K562 (cell line): ENCODE measurements around the gene CELSR2. TPM values are rescaled to one million over a fixed set of nuclear protein-coding genes. Genes with fewer than 3 reads are reported as not detected.

ENCODE experiments used
- ESRRA ChIP-seq: fragments of 450-650 bp; IDR thresholded peaks from 2 replicates; pipeline ENCODE4 v1.6.1; 2014; ENCODE audit warnings: low read depth, mild to moderate bottlenecking, moderate library complexity, borderline replicate concordance
- ETV5 ChIP-seq: sonication (generic); formaldehyde crosslinking; IDR thresholded peaks from 2 replicates; pipeline ENCODE4 v1.4.0; 2020; ENCODE audit warnings: low read depth, mild to moderate bottlenecking, missing genetic modification reagents
- KDM4B ChIP-seq, 2 experiments: fragments of 450-650 bp in 1 of 2; sonication (generic) in 1 of 2; IDR thresholded peaks; 2 replicates each; pipeline ENCODE4 v1.6.1; 2016 to 2017; ENCODE audit warnings: borderline replicate concordance in 2 of 2, antibody characterized with exemption in 1 of 2, low read depth in 1 of 2, mild to moderate bottlenecking in 1 of 2
- KLF13 ChIP-seq: fragments of 450-650 bp; IDR thresholded peaks from 2 replicates; pipeline ENCODE4 v1.6.1; 2016; ENCODE audit warnings: missing genetic modification characterization, low read depth, mild to moderate bottlenecking, missing compliant biosample characterization, moderate library complexity, borderline replicate concordance
- POLR2B ChIP-seq: fragments of 450-650 bp; IDR thresholded peaks from 2 replicates; pipeline ENCODE4 v1.6.1; 2018; ENCODE audit warnings: low read depth; ENCODE audit not compliant: partially characterized antibody
- RHOXF2B ChIP-seq: fragments of 250-450 bp; sonication (Bioruptor Pico); conservative IDR thresholded peaks from 2 replicates; pipeline ENCODE4 v1.5.1; 2021
- SLC30A9 ChIP-seq: fragments of 250-450 bp; sonication (Bioruptor Pico); IDR thresholded peaks from 2 replicates; pipeline ENCODE4 v1.8.0; 2022; ENCODE audit warnings: mild to moderate bottlenecking, moderate library complexity
- SMAD3 ChIP-seq: fragments of 450-650 bp; formaldehyde crosslinking; conservative IDR thresholded peaks from 2 replicates; pipeline ENCODE4 v1.4.0; 2020; ENCODE audit warnings: mild to moderate bottlenecking
- TARDBP ChIP-seq: fragments of 450-650 bp; IDR thresholded peaks from 2 replicates; pipeline ENCODE4 v1.6.1; 2016
- TEAD1 ChIP-seq, 2 experiments: fragments of 450-650 bp in 1 of 2; sonication (generic) in 1 of 2; formaldehyde crosslinking; IDR thresholded peaks; 2 replicates each; pipeline versions ENCODE4 v1.4.0 to v1.8.0; 2020 to 2022; ENCODE audit warnings: mild to moderate bottlenecking in 2 of 2, missing genetic modification reagents in 1 of 2
- ZNF143 ChIP-seq: sonication (generic); formaldehyde crosslinking; IDR thresholded peaks from 2 replicates; pipeline ENCODE4 v1.9.0; 2022; ENCODE audit warnings: mild to moderate bottlenecking, missing genetic modification reagents
- ZNF239 ChIP-seq: fragments of 250-450 bp; sonication (Bioruptor Pico); IDR thresholded peaks from 2 replicates; pipeline ENCODE4 v1.4.0; 2020; ENCODE audit warnings: mild to moderate bottlenecking
- ZNF507 ChIP-seq: conservative IDR thresholded peaks from 2 replicates; pipeline ENCODE4 v1.6.1; 2017; ENCODE audit warnings: missing genetic modification characterization, missing compliant biosample characterization
- ZNF583 ChIP-seq: fragments of 250-450 bp; sonication (Bioruptor Pico); IDR thresholded peaks from 2 replicates; pipeline ENCODE4 v1.4.0; 2020
- ZNF644 ChIP-seq: fragments of 200-800 bp; sonication (Bioruptor generic); IDR thresholded peaks from 2 replicates; pipeline ENCODE4 v1.6.1; 2016; ENCODE audit warnings: low read depth, missing genetic modification characterization, missing compliant biosample characterization
- ZNF655 ChIP-seq: fragments of 250-450 bp; sonication (Bioruptor Pico); IDR thresholded peaks from 2 replicates; pipeline ENCODE4 v1.5.0; 2021
- ZNF668 ChIP-seq: fragments of 250-450 bp; sonication (Bioruptor Pico); IDR thresholded peaks from 2 replicates; pipeline ENCODE4 v1.8.0; 2022; ENCODE audit warnings: mild to moderate bottlenecking, inconsistent platforms
- ZNF785 ChIP-seq: fragments of 250-450 bp; sonication (Bioruptor Pico); IDR thresholded peaks from 2 replicates; pipeline ENCODE4 v1.4.0; 2020; ENCODE audit warnings: mild to moderate bottlenecking
- polyA plus RNA-seq, 8 experiments: library from polyadenylated mRNA; depleted of rRNA in 4 of 8; stranded (reverse) in 5 of 8; unstranded in 3 of 8; fragments of >200 nt; fragmentation: Nextera tagmentation in 2 of 8; fragmentation: Illumina TruSeq in 1 of 8; extraction: Ambion mirVana in 2 of 8; extraction: Trizol in 1 of 8; gene quantifications; 2 replicates each; pipeline versions ENCODE4 v1.2.1 to v1.2.3, GENCODE V29; 2011 to 2014; ENCODE audit warnings: inconsistent platforms in 1 of 8, missing spikeins in 1 of 8
- total RNA-seq, 7 experiments: library from RNA; depleted of rRNA in 6 of 7; stranded (reverse); fragments of >200 nt in 6 of 7; fragmentation: Illumina TruSeq in 2 of 7; extraction: Trizol in 2 of 7; gene quantifications; 2 replicates each; pipeline versions ENCODE4 v1.2.1 to v1.2.3, GENCODE V29; 2011 to 2021; ENCODE audit warnings: low replicate concordance in 1 of 7
- TF ChIP-seq, protein P1 (sequence below): IDR thresholded peaks from 3 replicates; pipeline ENCODE4 v1.6.1; 2011; ENCODE audit warnings: borderline replicate concordance, mild to moderate bottlenecking, moderate library complexity; ENCODE audit not compliant: insufficient read length; ENCODE audit errors: extremely low read depth
- TF ChIP-seq, protein P2 (sequence below), 2 experiments: fragments of 450-650 bp in 1 of 2; IDR thresholded peaks; 2 replicates each; pipeline ENCODE4 v1.6.1; 2011 to 2017; ENCODE audit warnings: low read depth in 2 of 2, antibody characterized with exemption in 1 of 2, borderline replicate concordance in 1 of 2, low read length in 1 of 2, mild to moderate bottlenecking in 1 of 2, mixed read lengths in 1 of 2; ENCODE audit not compliant: control insufficient read depth in 1 of 2

Gene CELSR2
- total and polyA plus RNA-seq, 9 of the 15 experiments (the other 6 are each of a cell fraction or from before 2014, with no cell fraction given), result 0.31 to 21.9 (median 4.2) TPM

DNA sequence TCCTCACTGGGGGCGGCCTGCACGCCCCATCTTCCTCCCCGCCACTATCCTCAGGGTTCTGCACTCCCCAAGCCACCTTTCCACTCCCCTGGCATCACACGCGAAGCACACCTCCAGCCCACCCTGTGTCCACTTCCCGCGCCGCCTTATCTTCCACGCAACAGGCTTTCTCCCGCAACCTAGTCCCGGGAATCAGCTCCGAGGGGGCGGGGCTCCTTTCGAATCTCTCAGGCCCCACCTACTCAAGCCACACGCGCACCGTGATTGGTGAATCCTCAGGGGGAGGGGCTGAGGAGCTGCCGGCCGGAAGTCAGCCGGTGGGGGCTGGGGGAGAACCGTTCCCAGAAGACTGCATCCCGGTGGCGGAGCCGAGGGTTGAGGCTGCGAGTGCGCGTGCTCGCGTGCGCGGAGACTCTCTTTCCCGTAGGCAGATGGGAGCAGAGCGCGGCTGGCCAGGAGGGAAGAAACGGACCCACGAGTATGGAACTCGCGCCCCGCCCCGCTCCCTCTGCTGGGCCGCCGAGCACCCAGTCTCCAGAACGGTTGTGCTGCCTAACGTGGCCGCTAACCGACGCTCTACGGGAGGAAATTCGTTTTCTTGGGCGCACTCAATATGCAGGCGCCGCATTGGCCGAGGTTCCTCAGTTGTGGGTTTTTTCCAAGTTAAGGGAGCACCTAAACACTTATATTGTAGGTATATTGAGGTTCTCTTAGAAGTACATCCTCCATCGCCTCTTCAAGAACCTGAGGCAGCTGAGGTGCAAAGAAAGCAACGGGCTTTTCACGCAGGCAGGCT lies 33.8 kb downstream of the CELSR2 start, which contains the start of gene PSRC1 (continued):
- TF ChIP-seq KDM4B (IDR thresholded peaks at IDR 0.05; ENCODE audit: borderline replicate concordance in 2 of 2, low read depth in 1 of 2), result peak in 1 of 2 experiments; percentile 85; a peak in 1 of 4 replicates
- TF ChIP-seq, protein P1, sequence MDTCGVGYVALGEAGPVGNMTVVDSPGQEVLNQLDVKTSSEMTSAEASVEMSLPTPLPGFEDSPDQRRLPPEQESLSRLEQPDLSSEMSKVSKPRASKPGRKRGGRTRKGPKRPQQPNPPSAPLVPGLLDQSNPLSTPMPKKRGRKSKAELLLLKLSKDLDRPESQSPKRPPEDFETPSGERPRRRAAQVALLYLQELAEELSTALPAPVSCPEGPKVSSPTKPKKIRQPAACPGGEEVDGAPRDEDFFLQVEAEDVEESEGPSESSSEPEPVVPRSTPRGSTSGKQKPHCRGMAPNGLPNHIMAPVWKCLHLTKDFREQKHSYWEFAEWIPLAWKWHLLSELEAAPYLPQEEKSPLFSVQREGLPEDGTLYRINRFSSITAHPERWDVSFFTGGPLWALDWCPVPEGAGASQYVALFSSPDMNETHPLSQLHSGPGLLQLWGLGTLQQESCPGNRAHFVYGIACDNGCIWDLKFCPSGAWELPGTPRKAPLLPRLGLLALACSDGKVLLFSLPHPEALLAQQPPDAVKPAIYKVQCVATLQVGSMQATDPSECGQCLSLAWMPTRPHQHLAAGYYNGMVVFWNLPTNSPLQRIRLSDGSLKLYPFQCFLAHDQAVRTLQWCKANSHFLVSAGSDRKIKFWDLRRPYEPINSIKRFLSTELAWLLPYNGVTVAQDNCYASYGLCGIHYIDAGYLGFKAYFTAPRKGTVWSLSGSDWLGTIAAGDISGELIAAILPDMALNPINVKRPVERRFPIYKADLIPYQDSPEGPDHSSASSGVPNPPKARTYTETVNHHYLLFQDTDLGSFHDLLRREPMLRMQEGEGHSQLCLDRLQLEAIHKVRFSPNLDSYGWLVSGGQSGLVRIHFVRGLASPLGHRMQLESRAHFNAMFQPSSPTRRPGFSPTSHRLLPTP, result no peak
- TF ChIP-seq SMAD3, result peak; percentile 6; the same call in 1 of the 2 replicates
- no peak; a peak in 1 of 4 replicates for TF ChIP-seq TEAD1 (CRISPR knock-in tag; IDR thresholded peaks at IDR 0.05)
- TF ChIP-seq, protein P2, sequence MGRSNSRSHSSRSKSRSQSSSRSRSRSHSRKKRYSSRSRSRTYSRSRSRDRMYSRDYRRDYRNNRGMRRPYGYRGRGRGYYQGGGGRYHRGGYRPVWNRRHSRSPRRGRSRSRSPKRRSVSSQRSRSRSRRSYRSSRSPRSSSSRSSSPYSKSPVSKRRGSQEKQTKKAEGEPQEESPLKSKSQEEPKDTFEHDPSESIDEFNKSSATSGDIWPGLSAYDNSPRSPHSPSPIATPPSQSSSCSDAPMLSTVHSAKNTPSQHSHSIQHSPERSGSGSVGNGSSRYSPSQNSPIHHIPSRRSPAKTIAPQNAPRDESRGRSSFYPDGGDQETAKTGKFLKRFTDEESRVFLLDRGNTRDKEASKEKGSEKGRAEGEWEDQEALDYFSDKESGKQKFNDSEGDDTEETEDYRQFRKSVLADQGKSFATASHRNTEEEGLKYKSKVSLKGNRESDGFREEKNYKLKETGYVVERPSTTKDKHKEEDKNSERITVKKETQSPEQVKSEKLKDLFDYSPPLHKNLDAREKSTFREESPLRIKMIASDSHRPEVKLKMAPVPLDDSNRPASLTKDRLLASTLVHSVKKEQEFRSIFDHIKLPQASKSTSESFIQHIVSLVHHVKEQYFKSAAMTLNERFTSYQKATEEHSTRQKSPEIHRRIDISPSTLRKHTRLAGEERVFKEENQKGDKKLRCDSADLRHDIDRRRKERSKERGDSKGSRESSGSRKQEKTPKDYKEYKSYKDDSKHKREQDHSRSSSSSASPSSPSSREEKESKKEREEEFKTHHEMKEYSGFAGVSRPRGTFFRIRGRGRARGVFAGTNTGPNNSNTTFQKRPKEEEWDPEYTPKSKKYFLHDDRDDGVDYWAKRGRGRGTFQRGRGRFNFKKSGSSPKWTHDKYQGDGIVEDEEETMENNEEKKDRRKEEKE (IDR thresholded peaks at IDR 0.05; ENCODE audit: borderline replicate concordance in 1 of 2, control insufficient read depth in 1 of 2, low read depth in 2 of 2, low read length in 1 of 2), result peak in 1 of 2 experiments; percentile 79; a peak in 1 of 4 replicates
- TF ChIP-seq ZNF668 (CRISPR knock-in tag), result no peak
- peak; percentile 28 for TF ChIP-seq KLF13 (tag)
- TF ChIP-seq ZNF583 (CRISPR knock-in tag), result peak; percentile 13; the same call in 1 of the 2 replicates
- peak; percentile 99 for TF ChIP-seq ETV5 (CRISPR knock-in tag)
- TF ChIP-seq ZNF143 (CRISPR knock-in tag), result no peak; the same call in 1 of the 2 replicates
- TF ChIP-seq SLC30A9 (CRISPR knock-in tag), result no peak
- no peak for TF ChIP-seq ZNF644 (tag)
- no peak for TF ChIP-seq ZNF785 (CRISPR knock-in tag)
- TF ChIP-seq RHOXF2B (CRISPR knock-in tag), result no peak
- TF ChIP-seq ESRRA, result 0 out of 2 replicates have a peak, but pooled peaks have one; percentile 6
- TF ChIP-seq ZNF507 (tag), result no peak
- no peak for TF ChIP-seq ZNF655 (CRISPR knock-in tag)
- TF ChIP-seq POLR2B, result peak; percentile 90
- TF ChIP-seq TARDBP, result no peak; the same call in 1 of the 2 replicates
- no peak for TF ChIP-seq ZNF239 (CRISPR knock-in tag)
